Measurements from ENCODE around the gene KREMEN1. TPM values are rescaled to one million over a fixed set of nuclear protein-coding genes. Genes with fewer than 3 reads are reported as not detected.

The KREMEN1 gene
- total RNA-seq, 1 experiment from 2014 or later: 2.7 TPM

- Histone ChIP-seq H3K27me3 (ENCODE audit: low read length) (no peaks in the 10 kb centered on the region), H3F3A (ENCODE audit: low read length, unreplicated experiment) (no peaks in the 10 kb centered on the region), H3K4me1 (ENCODE audit: insufficient read depth, low read length) (no peaks in the 10 kb centered on the region), H3K4me3 (ENCODE audit: low read length) (no peak overlapping the region), H3K9me3 (ENCODE audit: low read length) (no peaks in the 10 kb centered on the region), H3K79me2 (ENCODE audit: low read length) (no peaks in the 10 kb centered on the region), H3K4me2 (ENCODE audit: low read length) (no peak overlapping the region), H3K27ac (ENCODE audit: low read length) (no peak overlapping the region), H4K20me1 (ENCODE audit: low read length) (no peaks in the 10 kb centered on the region), H3K36me3 (ENCODE audit: low read depth, low read length) (no peaks in the 10 kb centered on the region), H3K9ac (ENCODE audit: low read length) (no peak overlapping the region), H3K9me2 (replicated peaks; ENCODE audit: low read length) (no peaks in the 10 kb centered on the region), H2AFZ (ENCODE audit: low read length) (no peak overlapping the region)
- peak; percentile 63 for TF ChIP-seq CTCF (conservative IDR thresholded peaks at IDR 0.05; ENCODE audit: low read depth, low read length)
- TF ChIP-seq EZH2 (IDR thresholded peaks at IDR 0.05; ENCODE audit: low read length, unreplicated experiment): no peak
- TF ChIP-seq EZH2phosphoT487 (IDR thresholded peaks at IDR 0.05; ENCODE audit: borderline replicate concordance, low read length): no peak
- intact Hi-C loops (cut with micrococcal nuclease): loop anchor here (2.0 kb wide), 1 partner anchor 42 kb away; no protein-coding TSS in a partner anchor
- no TSS peak for BruUV-seq (replicated peaks)
- peak; percentile 33; the same call in 1 of the 2 replicates for ATAC-seq
- ChIA-PET CTCF (interaction anchor here (0.6 to 2.1 kb wide), 2 partner anchors 23 to 43 kb away, joined by 4 to 6 read pairs; no protein-coding TSS in a partner anchor), POLR2A (ENCODE audit: unreplicated experiment) (no interaction called here)
- DNase-seq: peak; percentile 31
These were observed 129.7 kb downstream of the KREMEN1 start for GRCh38 chr22:29202212-29203192.

- no TSS peak for BruUV-seq (replicated peaks)
- Histone ChIP-seq H3K36me3 (ENCODE audit: low read depth, low read length) (no peaks in the 10 kb centered on the region), H3K4me3 (ENCODE audit: low read length) (no peak overlapping the region), H3K4me2 (ENCODE audit: low read length) (no peak overlapping the region), H3K27ac (ENCODE audit: low read length) (no peak overlapping the region), H3K79me2 (ENCODE audit: low read length) (no peaks in the 10 kb centered on the region), H3K9me2 (replicated peaks; ENCODE audit: low read length) (no peaks in the 10 kb centered on the region), H3F3A (ENCODE audit: low read length, unreplicated experiment) (no peaks in the 10 kb centered on the region), H4K20me1 (ENCODE audit: low read length) (no peaks in the 10 kb centered on the region), H2AFZ (ENCODE audit: low read length) (no peak overlapping the region), H3K9me3 (ENCODE audit: low read length) (no peaks in the 10 kb centered on the region), H3K9ac (ENCODE audit: low read length) (no peak overlapping the region), H3K27me3 (ENCODE audit: low read length) (no peaks in the 10 kb centered on the region), H3K4me1 (ENCODE audit: insufficient read depth, low read length) (no peaks in the 10 kb centered on the region)
- intact Hi-C loops (cut with micrococcal nuclease): loop anchor here (2.0 kb wide), 1 partner anchor 41 kb away; no protein-coding TSS in a partner anchor
- TF ChIP-seq CTCF (conservative IDR thresholded peaks at IDR 0.05; ENCODE audit: low read depth, low read length): no peak
- TF ChIP-seq EZH2phosphoT487 (IDR thresholded peaks at IDR 0.05; ENCODE audit: borderline replicate concordance, low read length): no peak
- no peak for TF ChIP-seq EZH2 (IDR thresholded peaks at IDR 0.05; ENCODE audit: low read length, unreplicated experiment)
- DNase-seq (no peak), ATAC-seq (no peak)
- ChIA-PET CTCF (interaction anchor here (0.6 kb wide), 1 partner anchor 22 kb away, joined by 4 read pairs; no protein-coding TSS in a partner anchor), POLR2A (ENCODE audit: unreplicated experiment) (no interaction called here)
These were observed 130.9 kb downstream of the KREMEN1 start for GRCh38 chr22:29203488-29204454.

All from PC-3 (cell line).